HL-60 (cell line): ENCODE results near the gene FGR.
A peak's percentile ranks its signal among the peaks of the same experiment; 100 is the strongest.
"Not testable (repeated sequence)": the region's sequence is repeated elsewhere in the genome, so short reads cannot be mapped to it uniquely, and the experiment has no call there.

Experiments
- DNase-seq, 2 experiments: peaks; one replicate each; pipeline ENCODE4 v3.0.0-alpha.2; 2010 to 2020; ENCODE audit warnings: low read depth in 1 of 2, low spot score in 1 of 2
- H3K27ac ChIP-seq: fragments of 250-450 bp; sonication (Bioruptor Pico); replicated peaks from 2 replicates; pipeline ENCODE4 v1.5.1; 2020; ENCODE audit warnings: mild to moderate bottlenecking, moderate library complexity
- H3K27me3 ChIP-seq: fragments of 250-450 bp; sonication (Bioruptor Pico); 2 replicates; pipeline ENCODE4 v1.5.1; 2021; ENCODE audit warnings: mild to moderate bottlenecking, moderate library complexity; ENCODE audit not compliant: insufficient read depth, poor library complexity, severe bottlenecking
- H3K4me3 ChIP-seq: replicated peaks from 2 replicates; pipeline ENCODE4 v1.5.1; 2011; ENCODE audit warnings: mild to moderate bottlenecking, control low read depth, low read length; ENCODE audit not compliant: insufficient read depth
- GABPA ChIP-seq: IDR thresholded peaks from 2 replicates; pipeline ENCODE4 v1.6.1; 2012; ENCODE audit warnings: low read depth
- POLR2AphosphoS5 ChIP-seq: IDR thresholded peaks from 2 replicates; pipeline ENCODE4 v1.6.1; 2012; ENCODE audit warnings: low read depth
- SPI1 ChIP-seq: IDR thresholded peaks from 2 replicates; pipeline ENCODE4 v1.6.1; 2012; ENCODE audit warnings: low read depth, mild to moderate bottlenecking, borderline replicate concordance
- TF ChIP-seq, protein P1 (sequence below): IDR thresholded peaks from 2 replicates; pipeline ENCODE4 v1.6.1; 2012; ENCODE audit warnings: low read depth; ENCODE audit not compliant: insufficient replicate concordance
- TF ChIP-seq, protein P2 (sequence below): IDR thresholded peaks from one replicate; pipeline ENCODE4 v1.5.1; 2011; ENCODE audit warnings: low read length, control low read depth, inconsistent platforms; ENCODE audit not compliant: insufficient read depth

FGR gene

DNA sequence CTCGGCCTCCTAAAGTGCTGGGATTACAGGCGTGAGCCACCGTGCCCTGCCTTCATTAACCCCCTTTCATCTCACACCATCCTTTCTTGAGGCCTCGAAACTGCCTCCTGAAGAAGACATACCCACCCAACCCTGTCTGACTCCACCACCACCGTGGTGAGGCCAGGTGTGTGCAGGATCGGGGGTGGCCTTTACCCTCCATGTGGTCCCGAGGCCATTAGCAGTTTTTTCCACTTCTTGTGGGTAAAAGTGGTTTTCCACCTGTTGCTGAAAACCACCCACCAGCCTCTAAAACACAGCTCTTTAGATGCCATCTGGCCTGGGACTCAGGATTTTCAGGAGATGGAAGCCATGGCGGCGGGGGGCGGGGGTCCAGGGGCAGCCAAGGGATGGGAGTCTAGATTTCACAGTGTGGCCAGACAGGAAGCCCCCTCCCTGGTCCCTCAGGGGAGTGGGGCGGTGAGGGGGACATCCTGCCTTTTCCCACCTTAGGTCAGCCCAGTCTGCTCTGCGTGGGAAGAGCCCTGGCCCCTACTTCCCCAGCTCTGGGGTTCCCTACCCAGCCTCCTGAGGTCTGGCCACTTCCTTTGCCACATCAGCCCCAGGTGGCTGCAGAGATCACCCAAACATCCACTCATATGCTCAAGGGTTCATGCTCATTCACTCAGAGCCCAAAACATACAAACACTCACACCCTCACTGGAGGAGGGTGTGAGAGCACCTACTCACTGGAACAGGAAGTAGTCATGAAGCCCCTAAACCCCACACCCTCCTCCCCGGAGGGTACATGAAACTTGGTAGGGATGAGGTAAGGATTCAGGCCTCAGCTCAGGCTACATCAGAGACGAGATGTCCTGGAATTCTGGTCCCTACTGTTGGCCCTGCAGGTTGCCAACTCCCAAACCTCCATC, 2.3 kb downstream of the FGR start:
- H3K27ac ChIP-seq, result peak overlapping the region; percentile 84
- H3K4me3 ChIP-seq, result 0 out of 2 replicates have a peak overlapping the region, but pooled peaks have one; percentile 2
- peak; percentile 75; the same call in 1 of the 2 replicates for TF ChIP-seq SPI1
- TF ChIP-seq GABPA, result no peak
- TF ChIP-seq POLR2AphosphoS5, result peak; percentile 83
- TF ChIP-seq, protein P1, sequence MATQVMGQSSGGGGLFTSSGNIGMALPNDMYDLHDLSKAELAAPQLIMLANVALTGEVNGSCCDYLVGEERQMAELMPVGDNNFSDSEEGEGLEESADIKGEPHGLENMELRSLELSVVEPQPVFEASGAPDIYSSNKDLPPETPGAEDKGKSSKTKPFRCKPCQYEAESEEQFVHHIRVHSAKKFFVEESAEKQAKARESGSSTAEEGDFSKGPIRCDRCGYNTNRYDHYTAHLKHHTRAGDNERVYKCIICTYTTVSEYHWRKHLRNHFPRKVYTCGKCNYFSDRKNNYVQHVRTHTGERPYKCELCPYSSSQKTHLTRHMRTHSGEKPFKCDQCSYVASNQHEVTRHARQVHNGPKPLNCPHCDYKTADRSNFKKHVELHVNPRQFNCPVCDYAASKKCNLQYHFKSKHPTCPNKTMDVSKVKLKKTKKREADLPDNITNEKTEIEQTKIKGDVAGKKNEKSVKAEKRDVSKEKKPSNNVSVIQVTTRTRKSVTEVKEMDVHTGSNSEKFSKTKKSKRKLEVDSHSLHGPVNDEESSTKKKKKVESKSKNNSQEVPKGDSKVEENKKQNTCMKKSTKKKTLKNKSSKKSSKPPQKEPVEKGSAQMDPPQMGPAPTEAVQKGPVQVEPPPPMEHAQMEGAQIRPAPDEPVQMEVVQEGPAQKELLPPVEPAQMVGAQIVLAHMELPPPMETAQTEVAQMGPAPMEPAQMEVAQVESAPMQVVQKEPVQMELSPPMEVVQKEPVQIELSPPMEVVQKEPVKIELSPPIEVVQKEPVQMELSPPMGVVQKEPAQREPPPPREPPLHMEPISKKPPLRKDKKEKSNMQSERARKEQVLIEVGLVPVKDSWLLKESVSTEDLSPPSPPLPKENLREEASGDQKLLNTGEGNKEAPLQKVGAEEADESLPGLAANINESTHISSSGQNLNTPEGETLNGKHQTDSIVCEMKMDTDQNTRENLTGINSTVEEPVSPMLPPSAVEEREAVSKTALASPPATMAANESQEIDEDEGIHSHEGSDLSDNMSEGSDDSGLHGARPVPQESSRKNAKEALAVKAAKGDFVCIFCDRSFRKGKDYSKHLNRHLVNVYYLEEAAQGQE, result no peak
- TF ChIP-seq, protein P2, sequence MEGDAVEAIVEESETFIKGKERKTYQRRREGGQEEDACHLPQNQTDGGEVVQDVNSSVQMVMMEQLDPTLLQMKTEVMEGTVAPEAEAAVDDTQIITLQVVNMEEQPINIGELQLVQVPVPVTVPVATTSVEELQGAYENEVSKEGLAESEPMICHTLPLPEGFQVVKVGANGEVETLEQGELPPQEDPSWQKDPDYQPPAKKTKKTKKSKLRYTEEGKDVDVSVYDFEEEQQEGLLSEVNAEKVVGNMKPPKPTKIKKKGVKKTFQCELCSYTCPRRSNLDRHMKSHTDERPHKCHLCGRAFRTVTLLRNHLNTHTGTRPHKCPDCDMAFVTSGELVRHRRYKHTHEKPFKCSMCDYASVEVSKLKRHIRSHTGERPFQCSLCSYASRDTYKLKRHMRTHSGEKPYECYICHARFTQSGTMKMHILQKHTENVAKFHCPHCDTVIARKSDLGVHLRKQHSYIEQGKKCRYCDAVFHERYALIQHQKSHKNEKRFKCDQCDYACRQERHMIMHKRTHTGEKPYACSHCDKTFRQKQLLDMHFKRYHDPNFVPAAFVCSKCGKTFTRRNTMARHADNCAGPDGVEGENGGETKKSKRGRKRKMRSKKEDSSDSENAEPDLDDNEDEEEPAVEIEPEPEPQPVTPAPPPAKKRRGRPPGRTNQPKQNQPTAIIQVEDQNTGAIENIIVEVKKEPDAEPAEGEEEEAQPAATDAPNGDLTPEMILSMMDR, result no peak
- DNase-seq, result peak; percentile 66 to 83
- no peaks in the 10 kb centered on the region for H3K27me3 ChIP-seq

DNA sequence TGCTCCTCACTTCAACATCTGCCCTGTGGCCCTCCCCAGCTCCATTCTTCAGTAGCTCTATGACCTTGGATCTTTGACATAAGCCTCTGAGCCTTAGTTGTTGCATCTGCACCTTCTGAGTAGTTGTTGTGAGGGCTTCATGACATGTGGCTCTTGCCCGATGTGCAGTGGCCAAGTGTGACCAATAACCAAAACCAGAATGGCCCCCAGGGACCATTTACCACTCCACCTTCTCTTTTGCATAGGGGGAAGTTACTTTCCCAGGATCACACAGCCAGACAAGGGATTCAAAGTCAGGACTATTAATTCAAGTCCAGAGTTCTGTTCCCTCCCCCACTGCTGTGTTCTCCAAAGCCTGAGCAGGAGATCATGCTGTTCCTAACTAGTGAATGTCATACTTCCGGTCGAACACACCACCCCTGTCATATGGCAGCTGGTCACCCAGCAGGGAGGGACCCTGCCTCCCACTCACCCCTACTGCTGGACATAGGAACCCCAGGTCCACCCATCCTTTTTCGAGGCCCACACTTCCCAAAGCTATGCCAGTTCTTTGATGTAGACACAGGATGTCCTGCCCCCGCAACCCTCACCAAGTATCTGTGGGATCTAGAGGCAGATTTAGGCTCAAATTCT, 4.0 kb downstream of the FGR start:
- Histone ChIP-seq H3K27me3 (no peaks in the 10 kb centered on the region), H3K27ac (peak overlapping the region; percentile 84), H3K4me3 (no peak overlapping the region)
- TF ChIP-seq, protein P1, result no peak
- TF ChIP-seq SPI1 (no peak), POLR2AphosphoS5 (no peak), GABPA (no peak)
- TF ChIP-seq, protein P2, result no peak
- DNase-seq, result peak in 1 of 2 experiments; percentile 78

DNA sequence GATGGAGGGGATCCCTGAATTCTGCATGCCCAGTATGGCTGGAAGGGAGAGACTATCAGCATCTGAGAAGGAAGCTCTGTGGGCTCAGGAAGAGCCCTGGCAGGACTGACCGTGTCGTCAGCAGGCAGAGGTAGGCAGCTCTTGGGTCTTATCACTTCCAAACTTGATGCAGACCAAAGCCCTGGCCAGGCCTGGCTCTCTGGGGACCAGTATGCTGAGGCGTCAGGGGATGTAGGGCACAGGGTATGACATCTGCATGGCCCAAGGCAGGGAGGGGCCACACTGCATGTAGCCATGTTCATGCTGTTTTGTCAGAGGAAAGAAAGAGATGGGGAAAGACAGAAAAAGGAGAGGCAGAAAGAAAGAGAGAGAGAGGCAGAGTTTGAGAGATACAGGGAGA, 6.3 kb downstream of the FGR start:
- no peaks in the 10 kb centered on the region for H3K27me3 ChIP-seq
- no peak for DNase-seq
- no peak overlapping the region for H3K4me3 ChIP-seq
- H3K27ac ChIP-seq, result peak overlapping the region; percentile 40
- TF ChIP-seq, protein P2, result no peak
- TF ChIP-seq POLR2AphosphoS5 (no peak), GABPA (no peak), SPI1 (no peak)
- TF ChIP-seq, protein P1, result no peak

DNA sequence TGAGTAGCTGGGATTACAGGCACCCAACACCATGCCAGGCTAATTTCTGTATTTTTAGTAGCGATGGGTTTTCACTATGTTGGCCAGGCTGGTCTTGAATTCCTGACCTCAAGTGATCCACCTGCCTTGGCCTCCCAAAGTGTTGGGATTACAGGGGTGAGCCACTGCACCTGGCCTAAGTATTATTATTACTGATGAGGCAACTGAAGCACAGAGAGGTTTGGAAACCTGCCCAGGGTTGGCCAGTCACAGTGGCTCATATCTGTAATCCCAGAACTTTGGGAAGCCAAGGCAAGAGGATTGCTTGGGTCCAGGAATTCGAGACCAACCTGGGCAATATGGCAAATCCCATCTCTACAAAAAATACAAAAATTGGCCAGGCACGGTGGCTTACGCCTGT, 7.3 kb downstream of the FGR start:
- not testable (repeated sequence) for DNase-seq, H3K27me3 ChIP-seq, H3K4me3 ChIP-seq, H3K27ac ChIP-seq
